Neuronal stem cell (in vitro differentiated cells): ENCODE data around the gene NAE1.

Source experiments
- DNase-seq: peaks from one replicate; pipeline ENCODE4 v3.0.0-alpha.2; 2013; ENCODE audit warnings: low spot score
- H2AFZ ChIP-seq: one replicate; pipeline ENCODE4 v1.6.1; 2013; ENCODE audit warnings: mild to moderate bottlenecking, low read length, inconsistent platforms
- H2AK5ac ChIP-seq: 2 replicates; pipeline ENCODE4 v1.6.1; 2013; ENCODE audit warnings: low read depth, mild to moderate bottlenecking, inconsistent platforms, low read length, moderate library complexity, mixed read lengths
- H2BK120ac ChIP-seq: 2 replicates; pipeline ENCODE4 v1.6.1; 2013; ENCODE audit warnings: low read depth, mild to moderate bottlenecking, inconsistent platforms, low read length, moderate library complexity, mixed read lengths
- H2BK12ac ChIP-seq: one replicate; pipeline ENCODE4 v1.6.1; 2013; ENCODE audit warnings: low read length, inconsistent platforms
- H2BK15ac ChIP-seq: 2 replicates; pipeline ENCODE4 v1.6.1; 2013; ENCODE audit warnings: mild to moderate bottlenecking, low read length, inconsistent platforms, mixed read lengths
- H2BK5ac ChIP-seq: one replicate; pipeline ENCODE4 v1.6.1; 2013; ENCODE audit warnings: inconsistent platforms, mild to moderate bottlenecking, low read length, moderate library complexity
- H3K14ac ChIP-seq: one replicate; pipeline ENCODE4 v1.6.1; 2013; ENCODE audit warnings: low read length, inconsistent platforms
- H3K18ac ChIP-seq: 2 replicates; pipeline ENCODE4 v1.6.1; 2013; ENCODE audit warnings: low read length, inconsistent platforms
- H3K23ac ChIP-seq: 2 replicates; pipeline ENCODE4 v1.6.1; 2013; ENCODE audit warnings: low read depth, mild to moderate bottlenecking, mixed read lengths, low read length, inconsistent platforms; ENCODE audit not compliant: poor library complexity
- H3K27ac ChIP-seq: replicated peaks from 3 replicates; pipeline ENCODE4 v1.5.1; 2013; ENCODE audit warnings: low read length, inconsistent platforms
- H3K27me3 ChIP-seq, 3 experiments: 2 replicates each; pipeline ENCODE4 v1.6.1; 2013; ENCODE audit warnings: low read length in 3 of 3, mild to moderate bottlenecking in 2 of 3, inconsistent platforms in 1 of 3, low read depth in 1 of 3, mixed read lengths in 1 of 3, moderate library complexity in 1 of 3; ENCODE audit not compliant: control insufficient read depth in 3 of 3, insufficient read depth in 3 of 3
- H3K36me3 ChIP-seq, 2 donors: replicated peaks in 1 of 2; 2 replicates each; pipeline ENCODE4 v1.6.1; 2013; ENCODE audit warnings: low read length in 2 of 2; ENCODE audit not compliant: control insufficient read depth in 2 of 2, insufficient read depth in 2 of 2
- H3K4ac ChIP-seq: 2 replicates; pipeline ENCODE4 v1.6.1; 2013; ENCODE audit warnings: inconsistent platforms, mild to moderate bottlenecking, low read length, moderate library complexity
- H3K4me1 ChIP-seq, 2 donors: 1 replicate in 1 of 2; 2 replicates in 1 of 2; pipeline ENCODE4 v1.6.1; 2013; ENCODE audit warnings: low read length in 2 of 2, low read depth in 1 of 2; ENCODE audit not compliant: control insufficient read depth in 2 of 2, insufficient read depth in 1 of 2
- H3K4me2 ChIP-seq: one replicate; pipeline ENCODE4 v1.6.1; 2013; ENCODE audit warnings: mild to moderate bottlenecking, low read length, inconsistent platforms; ENCODE audit not compliant: insufficient read depth, poor library complexity, severe bottlenecking
- H3K4me3 ChIP-seq, 2 donors: 2 replicates each; pipeline ENCODE4 v1.5.1; 2013; ENCODE audit warnings: low read length in 2 of 2, mild to moderate bottlenecking in 2 of 2, inconsistent platforms in 1 of 2, moderate library complexity in 1 of 2
- H3K79me1 ChIP-seq: one replicate; pipeline ENCODE4 v1.6.1; 2013; ENCODE audit warnings: low read depth, mild to moderate bottlenecking, inconsistent platforms, low read length, moderate library complexity
- H3K9ac ChIP-seq: one replicate; pipeline ENCODE4 v1.6.1; 2013; ENCODE audit warnings: mild to moderate bottlenecking, low read depth, low read length, inconsistent platforms; ENCODE audit not compliant: poor library complexity
- H3K9me3 ChIP-seq, 2 donors: replicated peaks in 1 of 2; 2 replicates each; pipeline versions ENCODE3 to v1.6.1; 2013; ENCODE audit warnings: low read length in 2 of 2, mild to moderate bottlenecking in 2 of 2, inconsistent platforms in 1 of 2, low read depth in 1 of 2, mixed read lengths in 1 of 2, moderate library complexity in 1 of 2; ENCODE audit not compliant: control insufficient read depth in 2 of 2, insufficient read depth in 1 of 2
- H4K8ac ChIP-seq: one replicate; pipeline ENCODE4 v1.6.1; 2013; ENCODE audit warnings: low read depth, mild to moderate bottlenecking, inconsistent platforms, low read length, moderate library complexity
- H4K91ac ChIP-seq: one replicate; pipeline ENCODE4 v1.6.1; 2013; ENCODE audit warnings: low read length, low read depth, mild to moderate bottlenecking, inconsistent platforms; ENCODE audit not compliant: poor library complexity
- WGBS, 2 donors: extraction: QIAGEN DNeasy Blood & Tissue Kit; methylation state at CpG; one replicate each; pipeline ENCODE4 v1.1.7; 2013; ENCODE audit warnings: missing lambda C conversion rate in 2 of 2, mixed read lengths in 1 of 2; ENCODE audit not compliant: insufficient read length in 2 of 2, insufficient replicate concordance in 1 of 2; ENCODE audit errors: extremely low coverage in 2 of 2; 5-methylcytosine and 5-hydroxymethylcytosine counted together

NAE1 gene

DNA sequence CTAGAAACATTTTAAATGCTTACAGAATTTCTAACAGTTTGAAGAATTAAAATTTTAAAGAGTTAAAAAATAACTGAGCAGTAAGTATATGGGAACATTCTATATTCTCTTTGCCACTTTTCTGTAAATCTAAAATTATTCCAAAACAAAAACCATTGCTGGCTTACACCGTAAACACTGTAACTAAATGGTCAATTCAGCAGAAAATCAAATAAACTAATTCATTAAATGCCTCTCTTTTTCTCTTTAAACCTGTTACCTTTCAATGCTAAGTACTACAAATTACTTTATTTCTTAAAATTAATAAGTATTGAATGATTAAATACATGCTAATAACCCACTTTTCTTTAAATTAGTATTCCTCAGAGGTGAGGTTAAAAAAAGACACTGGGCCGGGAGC lies 43.3 kb downstream of the NAE1 start:
- H2BK120ac ChIP-seq, result no peak overlapping the region
- no peak overlapping the region for H2AFZ ChIP-seq
- no peaks in the 10 kb centered on the region for H3K79me1 ChIP-seq
- no peak overlapping the region for H4K91ac ChIP-seq
- H3K23ac ChIP-seq, result no peak overlapping the region
- no peak overlapping the region for H3K14ac ChIP-seq
- no peak overlapping the region for H2BK5ac ChIP-seq
- H3K4me1 ChIP-seq, result no peaks in the 10 kb centered on the region
- no peak overlapping the region for H3K27ac ChIP-seq
- H3K4ac ChIP-seq, result no peak overlapping the region
- H4K8ac ChIP-seq, result no peak overlapping the region
- no peak overlapping the region for H3K18ac ChIP-seq
- H3K27me3 ChIP-seq, result no peaks in the 10 kb centered on the region
- no peak overlapping the region for H2BK15ac ChIP-seq
- H3K4me2 ChIP-seq, result no peak overlapping the region
- H3K36me3 ChIP-seq, result no peaks in the 10 kb centered on the region
- no peak overlapping the region for H2BK12ac ChIP-seq
- H3K9ac ChIP-seq, result no peak overlapping the region
- no CpG with 5 or more reads among the region's 2 CpGs for WGBS, 2 donors
- no peak overlapping the region for H2AK5ac ChIP-seq
- DNase-seq, result no peak
- H3K9me3 ChIP-seq, result no peaks in the 10 kb centered on the region
- H3K4me3 ChIP-seq, result no peak overlapping the region

DNA sequence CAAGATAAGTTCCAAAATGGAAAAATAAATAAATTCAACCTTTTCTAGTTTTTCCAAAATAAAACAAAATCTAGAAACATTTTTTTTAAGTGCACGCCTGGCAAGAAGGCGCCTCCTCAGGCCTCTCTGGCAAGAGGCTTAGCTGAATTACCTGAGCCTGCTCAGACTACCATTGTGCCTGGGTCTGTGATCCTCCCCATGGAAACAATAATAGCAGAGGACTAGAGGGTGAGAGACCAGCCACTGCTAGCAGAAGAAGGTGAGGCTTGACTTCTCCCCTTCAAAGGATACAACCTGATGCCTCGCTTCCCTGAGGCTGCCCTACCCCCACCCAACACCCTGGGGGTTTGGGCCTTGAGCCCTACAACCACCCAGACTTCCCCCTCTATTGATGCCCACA lies 44.2 kb downstream of the NAE1 start:
- Histone ChIP-seq H3K4me2 (no peak overlapping the region), H3K79me1 (no peaks in the 10 kb centered on the region), H3K4ac (no peak overlapping the region), H3K14ac (no peak overlapping the region), H3K36me3 (no peaks in the 10 kb centered on the region), H4K8ac (no peak overlapping the region), H3K18ac (no peak overlapping the region), H3K27ac (no peak overlapping the region), H3K9me3 (no peaks in the 10 kb centered on the region), H4K91ac (no peak overlapping the region), H3K4me1 (no peaks in the 10 kb centered on the region), H2BK5ac (no peak overlapping the region), H2AK5ac (no peak overlapping the region), H3K27me3 (no peaks in the 10 kb centered on the region), H3K4me3 (no peak overlapping the region), H2BK120ac (no peak overlapping the region), H2AFZ (no peak overlapping the region), H2BK12ac (no peak overlapping the region), H2BK15ac (no peak overlapping the region), H3K9ac (no peak overlapping the region), H3K23ac (no peak overlapping the region)
- no CpG with 5 or more reads among the region's 3 CpGs for WGBS, 2 donors
- no peak for DNase-seq

DNA sequence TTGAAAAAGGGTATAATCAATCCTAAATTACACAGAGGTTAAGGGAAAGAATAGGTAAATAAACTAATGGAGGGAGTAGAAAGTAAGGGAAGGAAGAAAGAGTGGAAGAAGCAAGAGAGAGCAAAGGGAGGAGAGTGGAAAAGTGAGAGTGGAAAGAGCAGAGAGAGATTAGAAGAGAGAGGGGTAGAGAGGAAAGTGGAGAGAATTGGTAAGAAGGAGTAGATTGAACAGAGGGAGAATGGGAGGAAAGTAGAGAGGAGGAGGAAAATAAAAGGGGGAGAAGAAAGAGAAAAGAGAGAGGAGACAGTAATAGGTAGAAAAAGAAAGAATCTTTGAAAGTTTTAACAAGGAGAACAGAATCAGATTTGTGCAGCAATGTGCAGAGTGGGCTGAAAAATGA lies 54.3 kb downstream of the NAE1 start:
- Histone ChIP-seq H2BK12ac (no peak overlapping the region), H3K23ac (no peak overlapping the region), H2BK120ac (no peak overlapping the region), H4K91ac (no peak overlapping the region), H2AK5ac (no peak overlapping the region), H4K8ac (no peak overlapping the region), H3K79me1 (no peaks in the 10 kb centered on the region), H3K9me3 (no peaks in the 10 kb centered on the region), H2BK15ac (no peak overlapping the region), H3K9ac (no peak overlapping the region), H3K14ac (no peak overlapping the region), H3K27ac (no peak overlapping the region), H3K4me2 (no peak overlapping the region), H2AFZ (peak overlapping the region; percentile 0), H2BK5ac (no peak overlapping the region), H3K27me3 (no peaks in the 10 kb centered on the region), H3K18ac (no peak overlapping the region), H3K4me1 (no peaks in the 10 kb centered on the region), H3K4ac (no peak overlapping the region), H3K4me3 (no peak overlapping the region), H3K36me3 (no peaks in the 10 kb centered on the region)
- DNase-seq, result no peak

DNA sequence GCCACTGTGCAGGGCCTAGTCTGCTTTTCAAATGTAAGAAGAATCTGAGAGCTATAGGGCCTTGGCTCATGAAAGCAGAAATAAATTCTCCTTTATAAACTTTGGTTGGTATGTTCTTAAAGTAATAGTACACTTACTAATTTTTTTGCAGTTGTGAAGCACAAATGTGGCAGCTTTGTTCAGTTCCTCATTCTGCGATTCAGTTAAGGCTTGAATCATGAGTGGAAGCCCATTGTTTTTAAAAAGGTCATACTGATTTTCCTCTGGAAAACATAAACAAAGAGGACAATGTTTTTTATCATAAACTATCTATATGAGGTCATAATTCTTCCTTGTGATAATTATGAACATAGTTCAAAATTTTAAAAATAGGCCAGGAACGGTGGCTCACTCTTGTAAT lies 55.8 kb downstream of the NAE1 start:
- H3K4me2 ChIP-seq, result no peak overlapping the region
- no peaks in the 10 kb centered on the region for H3K9me3 ChIP-seq
- no peak overlapping the region for H2BK15ac ChIP-seq
- no peak overlapping the region for H3K9ac ChIP-seq
- H3K4ac ChIP-seq, result no peak overlapping the region
- H3K4me1 ChIP-seq, result no peaks in the 10 kb centered on the region
- H2BK120ac ChIP-seq, result no peak overlapping the region
- H3K14ac ChIP-seq, result no peak overlapping the region
- H3K36me3 ChIP-seq, result no peaks in the 10 kb centered on the region
- DNase-seq, result no peak
- no peak overlapping the region for H4K8ac ChIP-seq
- H3K23ac ChIP-seq, result no peak overlapping the region
- no peak overlapping the region for H3K18ac ChIP-seq
- WGBS, 2 donors, result no CpG with 5 or more reads among the region's 2 CpGs
- no peak overlapping the region for H3K27ac ChIP-seq
- no peak overlapping the region for H2AK5ac ChIP-seq
- H2BK5ac ChIP-seq, result no peak overlapping the region
- H4K91ac ChIP-seq, result no peak overlapping the region
- no peaks in the 10 kb centered on the region for H3K79me1 ChIP-seq
- H2BK12ac ChIP-seq, result no peak overlapping the region
- H3K4me3 ChIP-seq, result no peak overlapping the region
- no peak overlapping the region for H2AFZ ChIP-seq
- H3K27me3 ChIP-seq, result no peaks in the 10 kb centered on the region
